HepG2 (cell line): Measurements from ENCODE around the gene RAP1A.

ENCODE experiments used
- EZH2 ChIP-seq: conservative IDR thresholded peaks from 2 replicates; pipeline ENCODE4 v1.6.1; 2012; ENCODE audit warnings: mild to moderate bottlenecking, low read depth, low read length, moderate library complexity
- PCBP2 ChIP-seq: fragments of 200-400 bp; formaldehyde crosslinking; optimal IDR thresholded peaks from 2 replicates; pipeline ENCODE3; 2018; ENCODE audit warnings: low read length, low read depth; ENCODE audit not compliant: poor library complexity, severe bottlenecking
- RAD21 ChIP-seq: fragments of 450-650 bp; formaldehyde crosslinking; IDR thresholded peaks from 2 replicates; pipeline ENCODE4 v1.5.0; 2020; ENCODE audit warnings: mild to moderate bottlenecking
- TF ChIP-seq, protein P1 (sequence below): sonication (generic); formaldehyde crosslinking; IDR thresholded peaks from 2 replicates; pipeline ENCODE4 v1.4.0; 2020; ENCODE audit warnings: missing genetic modification reagents
- TF ChIP-seq, protein P2 (sequence below): sonication (generic); formaldehyde crosslinking; IDR thresholded peaks from 2 replicates; pipeline ENCODE4 v1.4.0; 2020; ENCODE audit warnings: missing genetic modification reagents

- TF ChIP-seq EZH2 (no peak), PCBP2 (no peak), RAD21 (CRISPR knock-in tag) (no peak)
- TF ChIP-seq, protein P1, sequence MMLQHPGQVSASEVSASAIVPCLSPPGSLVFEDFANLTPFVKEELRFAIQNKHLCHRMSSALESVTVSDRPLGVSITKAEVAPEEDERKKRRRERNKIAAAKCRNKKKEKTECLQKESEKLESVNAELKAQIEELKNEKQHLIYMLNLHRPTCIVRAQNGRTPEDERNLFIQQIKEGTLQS (CRISPR knock-in tag) = no peak
- TF ChIP-seq, protein P2, sequence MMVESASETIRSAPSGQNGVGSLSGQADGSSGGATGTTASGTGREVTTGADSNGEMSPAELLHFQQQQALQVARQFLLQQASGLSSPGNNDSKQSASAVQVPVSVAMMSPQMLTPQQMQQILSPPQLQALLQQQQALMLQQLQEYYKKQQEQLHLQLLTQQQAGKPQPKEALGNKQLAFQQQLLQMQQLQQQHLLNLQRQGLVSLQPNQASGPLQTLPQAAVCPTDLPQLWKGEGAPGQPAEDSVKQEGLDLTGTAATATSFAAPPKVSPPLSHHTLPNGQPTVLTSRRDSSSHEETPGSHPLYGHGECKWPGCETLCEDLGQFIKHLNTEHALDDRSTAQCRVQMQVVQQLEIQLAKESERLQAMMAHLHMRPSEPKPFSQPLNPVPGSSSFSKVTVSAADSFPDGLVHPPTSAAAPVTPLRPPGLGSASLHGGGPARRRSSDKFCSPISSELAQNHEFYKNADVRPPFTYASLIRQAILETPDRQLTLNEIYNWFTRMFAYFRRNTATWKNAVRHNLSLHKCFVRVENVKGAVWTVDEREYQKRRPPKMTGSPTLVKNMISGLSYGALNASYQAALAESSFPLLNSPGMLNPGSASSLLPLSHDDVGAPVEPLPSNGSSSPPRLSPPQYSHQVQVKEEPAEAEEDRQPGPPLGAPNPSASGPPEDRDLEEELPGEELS = no peak
Observed at GRCh38 chr1:111649227-111649626, 29.6 kb downstream of the RAP1A start.
